Measurements from ENCODE around the gene FOXN1.

Gene FOXN1

DNA sequence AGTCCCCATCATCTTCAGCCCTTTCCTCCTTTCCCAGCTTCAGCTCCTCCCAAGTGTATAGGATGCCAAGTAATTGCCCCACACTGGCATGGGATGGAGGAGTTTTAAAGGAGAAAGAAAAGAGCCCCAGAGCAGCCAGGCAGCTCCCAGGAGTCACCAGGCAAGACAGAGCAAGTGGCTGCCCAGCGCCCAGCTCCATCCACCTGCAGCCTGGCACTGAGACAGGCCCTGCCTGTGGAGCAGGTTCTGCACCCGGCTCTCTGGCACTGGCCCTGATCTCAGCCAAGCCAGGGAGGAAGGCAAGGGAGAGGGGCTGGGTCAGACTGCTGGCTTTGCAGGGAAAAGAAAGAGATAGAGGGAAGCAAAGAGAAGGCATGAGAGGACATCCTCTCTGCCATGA, 21.7 kb downstream of the FOXN1 start:
- DNase-seq, result no peak

- no peak for DNase-seq
These were observed 22.3 kb downstream of the FOXN1 start for GRCh38 chr17:28528327-28529012.

- DNase-seq, result no peak
These were observed 22.9 kb downstream of the FOXN1 start for GRCh38 chr17:28529013-28529400.

DNA sequence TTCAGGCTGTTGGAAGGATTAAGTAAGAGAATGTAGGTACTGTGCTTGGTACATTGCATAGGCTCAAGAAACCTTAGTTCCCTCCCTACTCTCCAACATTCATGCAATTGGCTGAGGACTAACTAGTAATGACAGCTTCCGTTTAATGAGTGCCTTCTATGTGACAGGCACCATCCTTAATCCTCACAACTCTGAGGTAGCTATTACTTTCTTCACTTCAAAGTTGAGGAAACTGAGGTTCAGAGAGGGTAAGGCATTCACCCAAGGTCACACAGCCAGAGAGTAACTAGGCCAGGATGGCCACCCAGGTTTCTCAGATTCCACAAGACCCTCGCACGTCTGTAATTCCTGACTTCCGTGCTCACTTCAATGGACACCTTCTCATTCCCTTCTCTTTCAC, 24.1 kb downstream of the FOXN1 start:
- no peak for DNase-seq

- no peak for DNase-seq
These were observed 24.8 kb downstream of the FOXN1 start for GRCh38 chr17:28530926-28531325.

GRCh38 chr17:28532050-28532960, 26.2 kb downstream of the FOXN1 start:
- no peak for DNase-seq

- no peak for DNase-seq
These were observed 27.1 kb downstream of the FOXN1 start for GRCh38 chr17:28533091-28533807.

DNA sequence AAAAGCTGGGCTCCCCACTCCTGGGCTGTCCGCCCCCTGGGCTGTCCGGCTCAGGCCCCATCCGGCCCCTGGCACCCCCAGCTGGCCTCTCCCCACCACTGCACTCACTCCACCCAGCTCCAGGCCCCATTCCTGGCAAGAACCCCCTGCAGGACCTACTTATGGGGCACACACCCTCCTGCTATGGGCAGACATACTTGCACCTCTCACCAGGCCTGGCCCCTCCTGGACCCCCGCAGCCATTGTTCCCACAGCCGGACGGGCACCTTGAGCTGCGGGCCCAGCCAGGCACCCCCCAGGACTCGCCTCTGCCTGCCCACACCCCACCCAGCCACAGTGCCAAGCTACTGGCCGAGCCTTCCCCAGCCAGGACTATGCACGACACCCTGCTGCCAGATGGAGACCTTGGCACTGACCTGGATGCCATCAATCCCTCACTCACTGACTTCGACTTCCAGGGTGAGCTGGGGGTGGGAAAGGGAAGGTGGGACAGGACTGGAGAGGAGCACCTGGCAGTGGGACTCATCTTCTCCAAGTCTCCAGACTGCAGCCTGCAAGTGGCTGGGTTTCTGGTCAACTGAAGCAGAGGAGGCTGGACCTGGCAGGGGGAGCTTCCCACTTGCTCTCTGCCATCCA, 28.7 kb downstream of the FOXN1 start:
- DNase-seq, result no peak

DNA sequence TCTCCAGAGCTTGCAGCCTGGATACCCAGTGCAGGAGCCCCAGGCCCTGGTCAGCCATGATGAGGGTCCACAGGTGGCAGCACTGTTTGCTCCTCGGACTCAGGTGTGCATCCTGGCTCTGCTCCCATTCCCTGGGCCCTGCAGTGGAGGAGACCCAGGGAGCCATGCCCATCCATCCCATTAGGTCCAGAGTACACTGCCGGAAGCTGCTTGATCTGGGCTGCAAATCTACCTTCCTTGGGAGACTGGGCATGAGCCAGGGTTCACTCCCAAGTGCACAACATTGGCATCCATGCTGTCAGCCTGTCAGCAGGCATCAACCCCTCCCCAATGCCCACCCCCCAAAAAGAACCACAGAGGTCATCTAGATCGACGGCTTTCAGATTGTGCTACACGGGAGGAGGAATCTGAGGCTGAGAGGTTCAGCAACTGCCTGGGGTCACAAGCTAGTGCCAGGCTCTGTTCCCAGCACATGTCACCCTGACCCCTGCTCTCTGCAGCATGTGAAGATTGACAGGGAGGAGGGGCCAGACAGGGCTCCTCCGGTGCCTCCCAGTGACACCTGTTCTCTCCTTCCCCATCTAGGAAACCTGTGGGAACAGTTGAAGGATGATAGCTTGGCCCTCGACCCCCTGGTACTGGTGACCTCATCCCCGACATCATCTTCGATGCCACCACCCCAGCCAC, 30.5 kb downstream of the FOXN1 start:
- DNase-seq, result no peak

GRCh38 chr17:28537219-28537610, 31.1 kb downstream of the FOXN1 start:
- DNase-seq, result no peak

DNA sequence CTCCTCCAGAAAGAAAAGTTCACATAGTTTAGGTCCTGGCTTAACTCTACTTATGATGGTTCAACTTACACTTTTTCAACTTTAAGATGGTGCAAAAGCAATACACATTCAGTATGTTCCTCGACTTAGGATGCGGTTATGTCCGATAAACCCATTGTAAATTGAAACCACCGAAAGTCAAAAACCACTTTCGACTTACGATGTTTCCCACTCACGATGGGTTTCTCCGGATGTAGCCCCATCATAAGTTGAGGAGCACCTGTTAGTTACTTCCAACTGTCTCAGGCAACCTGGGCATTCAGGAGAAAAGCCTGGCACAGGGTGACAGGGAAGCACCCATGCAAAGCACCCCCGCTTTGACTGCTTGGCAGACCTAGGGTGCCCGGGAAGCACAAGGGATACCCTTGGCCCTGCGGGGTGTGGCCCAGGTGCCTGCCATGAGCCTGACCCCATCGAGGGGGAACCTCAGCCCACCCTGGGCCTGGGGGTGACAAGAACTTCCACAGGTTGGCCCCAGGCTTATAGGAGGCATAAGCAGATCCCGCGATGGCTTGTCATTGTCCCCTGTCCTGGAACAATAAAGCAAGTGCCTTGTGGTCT, 32.2 kb downstream of the FOXN1 start:
- DNase-seq, result no peak

DNA sequence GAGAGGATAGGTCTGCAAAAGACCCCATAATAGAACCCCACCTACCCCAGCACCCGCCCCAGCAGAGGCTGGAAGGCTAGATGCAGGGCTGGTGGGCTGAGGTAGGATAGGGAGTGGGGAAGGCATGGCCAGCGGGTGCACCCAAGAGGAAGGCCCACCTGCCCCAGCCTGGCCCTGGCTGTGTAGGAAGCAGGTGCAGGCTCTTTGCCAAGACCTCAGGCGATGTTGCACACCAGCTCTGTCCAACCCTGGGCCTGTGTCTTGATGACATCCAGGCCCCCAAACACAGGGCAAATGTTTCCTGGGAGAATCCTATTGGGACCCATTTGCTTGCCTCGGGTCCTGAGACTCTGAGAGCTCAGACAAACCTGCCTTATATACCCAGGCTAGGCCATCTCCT, 34.1 kb downstream of the FOXN1 start:
- no peak for DNase-seq

DNA sequence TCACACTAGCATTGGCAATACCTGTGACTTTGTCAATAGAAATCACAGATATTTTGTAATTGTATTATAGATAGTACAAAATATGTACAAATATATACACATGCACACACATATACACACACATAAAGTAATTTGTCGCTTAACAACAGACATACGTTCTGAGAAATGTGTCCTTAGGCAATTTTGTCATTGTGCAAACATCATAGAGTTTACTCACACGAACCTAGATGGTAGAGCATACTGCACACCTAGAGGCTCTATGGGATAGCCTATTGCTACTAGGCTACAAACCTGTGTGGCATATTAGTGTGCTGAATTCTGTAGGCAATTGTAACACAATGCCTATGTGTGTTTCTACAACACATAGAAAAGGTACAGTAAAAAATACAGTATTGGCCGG, 35.3 kb downstream of the FOXN1 start:
- no peak for DNase-seq

DNA sequence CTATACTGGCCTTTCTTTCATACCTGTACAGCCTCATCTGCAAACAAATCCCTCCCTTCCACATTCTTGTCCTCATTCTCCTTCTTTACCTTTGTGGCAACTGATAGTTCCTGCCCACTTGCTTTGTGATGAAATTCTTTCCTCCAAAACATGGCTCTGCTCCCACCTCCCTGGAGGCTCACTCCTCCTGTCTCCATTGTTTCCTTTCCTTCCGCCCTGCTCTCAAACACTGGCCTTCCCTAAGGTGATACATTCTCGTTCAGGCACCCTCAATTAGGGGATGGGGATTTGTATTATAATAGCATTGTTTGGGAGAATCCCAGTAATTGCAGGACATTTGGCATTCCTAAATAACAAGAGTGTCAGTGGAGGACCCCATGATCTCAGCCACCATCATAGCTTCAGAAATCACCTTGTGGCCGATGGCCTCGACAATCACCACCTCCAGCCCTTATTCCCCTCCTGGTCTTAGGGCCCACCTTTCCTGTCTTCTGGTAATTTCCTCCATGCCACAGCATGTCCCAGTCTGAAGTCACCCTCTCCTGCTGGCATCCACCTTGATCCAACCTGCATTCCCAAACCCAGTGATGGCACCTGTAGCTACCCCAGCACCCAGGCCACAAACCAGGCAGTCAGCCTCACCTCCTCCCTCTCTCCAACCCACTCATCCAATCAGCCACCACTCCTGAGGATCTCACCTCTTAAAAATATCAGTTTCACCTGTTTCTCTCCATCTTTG, 38.4 kb downstream of the FOXN1 start:
- no peak for DNase-seq

GRCh38 chr17:28545141-28545503, 39.0 kb downstream of the FOXN1 start:
- DNase-seq, result no peak

GRCh38 chr17:28545787-28546415, 39.8 kb downstream of the FOXN1 start:
- no peak for DNase-seq

- no peak for DNase-seq
These were observed 41.0 kb downstream of the FOXN1 start for GRCh38 chr17:28547096-28547622.

- peak in 1 of 2 experiments; percentile 10 for DNase-seq
These were observed 41.7 kb downstream of the FOXN1 start for GRCh38 chr17:28547623-28548416.

DNA sequence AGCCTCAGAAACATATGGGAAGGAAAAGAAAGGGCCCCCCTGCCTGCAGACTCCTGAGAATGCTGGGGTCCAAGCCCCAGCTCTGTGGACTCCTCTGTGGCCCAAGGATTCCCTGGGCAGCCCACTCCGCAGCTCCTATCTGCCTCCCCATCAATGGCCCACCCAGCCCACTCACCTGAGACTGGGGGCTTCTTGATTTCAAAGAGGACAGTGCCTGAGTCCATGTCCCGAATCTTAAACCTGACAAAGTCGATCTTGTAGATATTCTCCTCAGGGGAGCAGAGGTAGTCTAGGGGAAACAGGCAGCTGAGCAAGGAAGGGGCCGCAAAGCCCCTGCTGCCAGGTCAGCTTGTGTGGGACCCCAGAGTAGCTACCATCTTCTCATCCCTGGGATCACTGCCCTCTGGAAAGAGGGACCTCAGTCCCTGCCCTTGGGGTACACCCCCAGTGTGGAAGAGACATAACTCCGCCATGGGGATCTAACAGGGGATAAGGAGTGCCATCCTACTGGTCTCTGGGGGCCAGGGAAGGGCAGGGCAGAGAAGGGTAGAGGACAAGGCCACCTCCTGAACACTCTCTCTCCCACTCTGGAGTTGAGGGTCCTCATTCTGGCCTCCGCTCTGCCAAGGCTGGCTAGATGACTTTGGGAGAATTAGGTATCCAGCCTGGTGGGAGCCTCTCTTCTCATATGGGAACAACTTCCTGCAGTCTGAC, 42.4 kb downstream of the FOXN1 start:
- no peak for DNase-seq
